K562 (cell line): Measurements from ENCODE around the gene PDE11A. TPM values are rescaled to one million over a fixed set of nuclear protein-coding genes. Genes with fewer than 3 reads are reported as not detected.

Source experiments
- ATAC-seq: fragments of 200-7000 bp; cut with Tn5 transposase; 3 replicates; pipeline ENCODE4 v1.9.1; 2020; ENCODE audit warnings: moderate library complexity
- BruUV-seq: library from RNA; stranded (reverse); fragments of 400-500 nt; replicated peaks from 2 replicates; lab custom pipeline; 2021; lab: Mats Ljungman, UMichigan
- CTCF ChIA-PET: fragments of 300-600 bp; formaldehyde crosslinking; extraction: SDS; loops from one replicate; lab custom pipeline; 2021; ENCODE audit warnings: low intra/inter-chr PET ratio; lab: Yijun Ruan, JAX
- POLR2A ChIA-PET: fragments of 300-600, 350-650 bp; sonication (Branson Sonifier 250); formaldehyde crosslinking; extraction: SDS; loops from one replicate; lab custom pipeline; 2021; ENCODE audit warnings: antibody characterized with exemption, inconsistent platforms; lab: Yijun Ruan, JAX
- DNase-seq, 4 experiments: peaks; one replicate each; pipeline versions ENCODE4 v3.0.0 to v3.0.0-alpha.2; 2011 to 2018; ENCODE audit warnings: low spot score in 3 of 4, mixed read lengths in 3 of 4; ENCODE audit errors: extremely low read depth in 1 of 4
- FAIRE-seq: peaks from 2 replicates; lab custom pipeline; 2011; peaks lifted over from hg19 to GRCh38; lab: Jason Lieb, UNC
- H2AFZ ChIP-seq: 2 replicates; pipeline ENCODE4 v1.6.0; 2011; ENCODE audit warnings: low read depth, low read length, control low read depth, inconsistent platforms
- H3K27ac ChIP-seq: fragments of 200-600 bp; 3 replicates; pipeline ENCODE4 v1.8.0; 2011; ENCODE audit warnings: low read depth, mild to moderate bottlenecking, control low read depth, inconsistent platforms, low read length, moderate library complexity, mixed read lengths; ENCODE audit errors: extremely low read depth
- H3K27me3 ChIP-seq, 2 experiments: fragments of 300-600 bp in 1 of 2; 2 replicates in 1 of 2; 3 replicates in 1 of 2; pipeline versions ENCODE4 v1.6.0 to v1.8.0; 2011; ENCODE audit warnings: inconsistent platforms in 2 of 2, low read length in 2 of 2, mild to moderate bottlenecking in 1 of 2, mixed read lengths in 1 of 2, moderate library complexity in 1 of 2; ENCODE audit not compliant: control insufficient read depth in 2 of 2, insufficient read depth in 2 of 2
- H3K36me3 ChIP-seq: fragments of 300-600 bp; 3 replicates; pipeline ENCODE4 v1.8.0; 2011; ENCODE audit warnings: mild to moderate bottlenecking, low read length, inconsistent platforms; ENCODE audit not compliant: control insufficient read depth, insufficient read depth
- H3K4me1 ChIP-seq, 2 experiments: fragments of 200-600 bp in 1 of 2; replicated peaks in 1 of 2; 2 replicates in 1 of 2; 3 replicates in 1 of 2; pipeline versions ENCODE4 v1.5.1 to v1.8.0; 2011; ENCODE audit warnings: inconsistent platforms in 2 of 2, low read length in 2 of 2, mild to moderate bottlenecking in 1 of 2, mixed read lengths in 1 of 2, moderate library complexity in 1 of 2; ENCODE audit not compliant: control insufficient read depth in 2 of 2, insufficient read depth in 2 of 2
- H3K4me2 ChIP-seq: 2 replicates; pipeline ENCODE4 v1.6.1; 2011; ENCODE audit warnings: low read length, control low read depth, inconsistent platforms, mixed read lengths; ENCODE audit not compliant: insufficient read depth
- H3K4me3 ChIP-seq: fragments of 200-600 bp; sonication (generic), shearing (Covaris generic); 2 replicates; pipeline ENCODE4 v1.5.1; 2016; ENCODE audit warnings: control low read depth, inconsistent platforms
- H3K79me2 ChIP-seq: fragments of 200-600 bp; 3 replicates; pipeline ENCODE4 v1.8.0; 2011; ENCODE audit warnings: low read length, inconsistent platforms; ENCODE audit not compliant: control insufficient read depth, insufficient read depth
- H3K9ac ChIP-seq, 2 experiments: 2 replicates each; pipeline versions ENCODE4 v1.6.0 to v1.6.1; 2011; ENCODE audit warnings: low read depth in 2 of 2, low read length in 2 of 2, control low read depth in 1 of 2, inconsistent platforms in 1 of 2, mild to moderate bottlenecking in 1 of 2, mixed read lengths in 1 of 2; ENCODE audit not compliant: insufficient read depth in 1 of 2
- H3K9me1 ChIP-seq: one replicate; pipeline ENCODE4 v1.6.0; 2011; ENCODE audit warnings: inconsistent platforms, mild to moderate bottlenecking, low read length, moderate library complexity; ENCODE audit not compliant: control insufficient read depth, insufficient read depth
- H3K9me3 ChIP-seq: replicated peaks from 2 replicates; pipeline ENCODE4 v1.5.1; 2011; ENCODE audit warnings: low read depth, low read length, inconsistent platforms; ENCODE audit not compliant: control insufficient read depth, insufficient read depth
- H4K20me1 ChIP-seq: replicated peaks from 2 replicates; pipeline ENCODE4 v1.6.1; 2011; ENCODE audit warnings: low read length, inconsistent platforms, mixed read lengths; ENCODE audit not compliant: control insufficient read depth, insufficient read depth
- COPS2 ChIP-seq: fragments of 450-650 bp; conservative IDR thresholded peaks from 2 replicates; pipeline ENCODE4 v1.6.1; 2016; ENCODE audit warnings: mild to moderate bottlenecking, moderate library complexity
- HMG20B ChIP-seq: fragments of 250-450 bp; sonication (Bioruptor Pico); IDR thresholded peaks from 2 replicates; pipeline ENCODE4 v1.5.0; 2021; ENCODE audit warnings: mild to moderate bottlenecking
- JUN ChIP-seq, 2 experiments: sonication (generic) in 1 of 2; formaldehyde crosslinking in 1 of 2; IDR thresholded peaks; 2 replicates each; pipeline versions ENCODE4 v1.6.1 to v1.8.0; 2012 to 2022; ENCODE audit warnings: borderline replicate concordance in 2 of 2, mild to moderate bottlenecking in 2 of 2, improper control_type of control experiment in 1 of 2, low read depth in 1 of 2, low read length in 1 of 2, missing genetic modification reagents in 1 of 2
- MCM3 ChIP-seq: fragments of 450-650 bp; IDR thresholded peaks from 2 replicates; pipeline ENCODE4 v1.6.1; 2016
- MYC ChIP-seq, 2 experiments: fragments of 250-450 bp in 1 of 2; sonication (Bioruptor Pico) in 1 of 2; IDR thresholded peaks; 2 replicates each; pipeline versions ENCODE4 v1.5.1 to v1.6.1; 2012 to 2021; ENCODE audit warnings: low read depth in 2 of 2, borderline replicate concordance in 1 of 2, improper control_type of control experiment in 1 of 2, low read length in 1 of 2, mild to moderate bottlenecking in 1 of 2, moderate library complexity in 1 of 2
- NRF1 ChIP-seq, 2 experiments: fragments of 450-650 bp; IDR thresholded peaks in 1 of 2; conservative IDR thresholded peaks in 1 of 2; 2 replicates each; pipeline ENCODE4 v1.6.1; 2014; ENCODE audit warnings: mild to moderate bottlenecking in 2 of 2
- PBX2 ChIP-seq, 2 experiments: IDR thresholded peaks in 1 of 2; conservative IDR thresholded peaks in 1 of 2; 2 replicates each; pipeline ENCODE4 v1.6.1; 2016; ENCODE audit warnings: low read depth in 2 of 2, mild to moderate bottlenecking in 1 of 2, missing compliant biosample characterization in 1 of 2, missing genetic modification characterization in 1 of 2, moderate library complexity in 1 of 2
- PHTF2 ChIP-seq: fragments of 250-450 bp; sonication (Bioruptor Pico); IDR thresholded peaks from 2 replicates; pipeline ENCODE4 v1.5.0; 2021; ENCODE audit warnings: mild to moderate bottlenecking
- PTBP1 ChIP-seq: fragments of 200-400 bp; formaldehyde crosslinking; IDR thresholded peaks from 2 replicates; pipeline ENCODE4 v1.6.1; 2017; ENCODE audit warnings: low read depth, low read length
- RAD51 ChIP-seq: fragments of 450-650 bp; IDR thresholded peaks from 2 replicates; pipeline ENCODE4 v1.7.1; 2016; ENCODE audit warnings: low read depth, mild to moderate bottlenecking, borderline replicate concordance
- TFE3 ChIP-seq: fragments of 450-650 bp; formaldehyde crosslinking; IDR thresholded peaks from 2 replicates; pipeline ENCODE4 v1.4.0; 2020; ENCODE audit warnings: mild to moderate bottlenecking, mixed read lengths
- ZNF133 ChIP-seq: fragments of 250-450 bp; sonication (Bioruptor Pico); IDR thresholded peaks from 2 replicates; pipeline ENCODE4 v1.4.0; 2020; ENCODE audit warnings: mild to moderate bottlenecking
- ZNF830 ChIP-seq: fragments of 250-450 bp; sonication (Bioruptor Pico); IDR thresholded peaks from 2 replicates; pipeline ENCODE4 v1.5.0; 2021; ENCODE audit warnings: mild to moderate bottlenecking
- WGBS: fragments of 100-300 bp; shearing (Covaris generic); methylation state at CpG from one replicate; pipeline ENCODE4 v1.1.6; 2016; ENCODE audit warnings: low coverage, mixed read lengths; ENCODE audit not compliant: insufficient coverage; ENCODE audit errors: missing lambda C conversion rate; 5-methylcytosine and 5-hydroxymethylcytosine counted together
- in situ Hi-C: fragments of 300-500 bp; cut with MboI; formaldehyde crosslinking; loops from 4 replicates; pipeline ENCODE4 v1.15.0; 2018; ENCODE audit warnings: inconsistent platforms, mixed read lengths
- intact Hi-C: fragments of 100-400 bp; cut with micrococcal nuclease; formaldehyde crosslinking; loops from 2 replicates; pipeline ENCODE4 v1.14.2; 2022
- polyA plus RNA-seq, 8 experiments: library from polyadenylated mRNA; depleted of rRNA in 4 of 8; stranded (reverse) in 5 of 8; unstranded in 3 of 8; fragments of >200 nt; fragmentation: Nextera tagmentation in 2 of 8; fragmentation: Illumina TruSeq in 1 of 8; extraction: Ambion mirVana in 2 of 8; extraction: Trizol in 1 of 8; gene quantifications; 2 replicates each; pipeline versions ENCODE4 v1.2.1 to v1.2.3, GENCODE V29; 2011 to 2014; ENCODE audit warnings: inconsistent platforms in 1 of 8, missing spikeins in 1 of 8
- total RNA-seq, 7 experiments: library from RNA; depleted of rRNA in 6 of 7; stranded (reverse); fragments of >200 nt in 6 of 7; fragmentation: Illumina TruSeq in 2 of 7; extraction: Trizol in 2 of 7; gene quantifications; 2 replicates each; pipeline versions ENCODE4 v1.2.1 to v1.2.3, GENCODE V29; 2011 to 2021; ENCODE audit warnings: low replicate concordance in 1 of 7

The PDE11A gene
- total and polyA plus RNA-seq, 9 of the 15 experiments (the other 6 are each of a cell fraction or from before 2014, with no cell fraction given), result 3.2 to 22.1 (median 5.7) TPM

GRCh38 chr2:177646791-177647190 is 425.8 kb downstream of the PDE11A start:
- Histone ChIP-seq H3K4me3 (no peak overlapping the region), H3K27ac (no peak overlapping the region), H3K4me1 (peaks cover 0 to 9% of the 10 kb centered on the region in 2 experiments; a peak in 3 of 5 replicates), H3K27me3 (peaks cover 0 to 1% of the 10 kb centered on the region in 2 experiments; a peak in 1 of 5 replicates), H3K4me2 (peak overlapping the region; percentile 9; the same call in 1 of the 2 replicates), H4K20me1 (no peaks in the 10 kb centered on the region), H3K9me3 (peaks cover 5% of the 10 kb centered on the region), H3K36me3 (no peaks in the 10 kb centered on the region), H3K79me2 (no peaks in the 10 kb centered on the region), H3K9me1 (no peaks in the 10 kb centered on the region), H3K9ac (no peak overlapping the region), H2AFZ (no peak overlapping the region)
- no peak for TF ChIP-seq PHTF2 (CRISPR knock-in tag)
- 0 out of 2 replicates have a peak, but pooled peaks have one; percentile 37 for TF ChIP-seq ZNF133 (CRISPR knock-in tag)
- no peak for TF ChIP-seq HMG20B (CRISPR knock-in tag)
- TF ChIP-seq TFE3 (CRISPR knock-in tag), result peak; percentile 47
- TF ChIP-seq MYC (IDR thresholded peaks at IDR 0.05; ENCODE audit: low read depth, low read length), result no peak
- TF ChIP-seq MYC (CRISPR knock-in tag; IDR thresholded peaks at IDR 0.05; ENCODE audit: borderline replicate concordance, low read depth), result no peak
- no peak for TF ChIP-seq NRF1 (conservative IDR thresholded peaks at IDR 0.05 in 1 of 2, IDR thresholded peaks at IDR 0.05 in 1 of 2)
- no peak for TF ChIP-seq JUN (IDR thresholded peaks at IDR 0.05; ENCODE audit: borderline replicate concordance, low read depth, low read length)
- TF ChIP-seq JUN (CRISPR knock-in tag; IDR thresholded peaks at IDR 0.05; ENCODE audit: borderline replicate concordance), result no peak
- TF ChIP-seq ZNF830 (CRISPR knock-in tag), result no peak
- no peak for TF ChIP-seq MCM3
- TF ChIP-seq COPS2, result no peak
- no peak for TF ChIP-seq PBX2 (CRISPR knock-in tag; IDR thresholded peaks at IDR 0.05; ENCODE audit: low read depth)
- TF ChIP-seq PBX2 (tag; conservative IDR thresholded peaks at IDR 0.05; ENCODE audit: low read depth), result peak; percentile 30; the same call in 1 of the 2 replicates
- TF ChIP-seq PTBP1, result no peak
- peak; percentile 36; the same call in 1 of the 2 replicates for TF ChIP-seq RAD51
- WGBS, result 15% methylated on average over 1 of the region's 1 CpG
- POLR2A ChIA-PET, result interaction anchor here (1.4 to 1.6 kb wide), 3 partner anchors 8 to 13 kb away, joined by 3 to 5 read pairs (median 4); no protein-coding TSS in a partner anchor
- no TSS peak for BruUV-seq
- intact Hi-C loops (no loop called here), in situ Hi-C loops (no loop called here)
- FAIRE-seq, result no peak
- DNase-seq, result no peak
- CTCF ChIA-PET, result interaction anchor here (0.5 kb wide), 1 partner anchor 63 kb away, joined by 3 read pairs; no protein-coding TSS in a partner anchor
- no peak; the same call in 2 of the 3 replicates for ATAC-seq
